Activated CD8-positive, alpha-beta T cell treated with anti-CD3 and anti-CD28 coated beads for 36 hours (primary cell): Measurements from ENCODE around the gene MYBPC1. TPM values are rescaled to one million over a fixed set of nuclear protein-coding genes. Genes with fewer than 3 reads are reported as not detected.

Source experiments
- ATAC-seq: fragments of 200-7000 bp; cut with Tn5 transposase; one replicate; pipeline ENCODE4 v1.10.0; 2021; ENCODE audit warnings: mild to moderate bottlenecking, moderate library complexity
- CTCF ChIA-PET: fragments of 350-600 bp; sonication (Branson Sonifier 250); formaldehyde crosslinking; loops from one replicate; lab custom pipeline; 2021; ENCODE audit warnings: antibody characterized with exemption; lab: Charles Lee
- POLR2A ChIA-PET: fragments of 350-600 bp; sonication (Branson Sonifier 250); formaldehyde crosslinking; loops from one replicate; lab custom pipeline; 2021; ENCODE audit warnings: antibody characterized with exemption; lab: Charles Lee
- DNase-seq: peaks from one replicate; pipeline ENCODE4 v3.0.0-alpha.2; 2020
- H3K27ac Mint-ChIP-seq: one replicate; pipeline ENCODE4 v1.8.0; 2021; ENCODE audit warnings: mild to moderate bottlenecking, mixed read lengths
- H3K27me3 Mint-ChIP-seq: one replicate; pipeline ENCODE4 v1.8.0; 2021; ENCODE audit warnings: mixed read lengths
- H3K36me3 Mint-ChIP-seq: one replicate; pipeline ENCODE4 v1.8.0; 2021; ENCODE audit warnings: low read depth, mixed read lengths
- H3K4me1 Mint-ChIP-seq: one replicate; pipeline ENCODE4 v1.8.0; 2021; ENCODE audit warnings: low read depth, mixed read lengths
- H3K4me3 Mint-ChIP-seq: one replicate; pipeline ENCODE4 v1.8.0; 2021; ENCODE audit warnings: mild to moderate bottlenecking, moderate library complexity, mixed read lengths
- H3K9me3 Mint-ChIP-seq: one replicate; pipeline ENCODE4 v1.8.0; 2021; ENCODE audit warnings: mixed read lengths
- intact Hi-C: fragments of 100-400 bp; cut with micrococcal nuclease; formaldehyde crosslinking; loops from one replicate; pipeline ENCODE4 v1.10.0; 2022
- total RNA-seq, 2 experiments: library from RNA; stranded (reverse); gene quantifications; one replicate each; pipeline ENCODE4 v1.2.3, GENCODE V29; 2021
- TF ChIP-seq, protein P1 (sequence below): fragments of 200-600 bp; IDR thresholded peaks from one replicate; pipeline ENCODE4 v1.8.0; 2022; ENCODE audit warnings: antibody characterized with exemption, mild to moderate bottlenecking

Gene MYBPC1
- total RNA-seq, 2 experiments from 2014 or later, result not detected

DNA sequence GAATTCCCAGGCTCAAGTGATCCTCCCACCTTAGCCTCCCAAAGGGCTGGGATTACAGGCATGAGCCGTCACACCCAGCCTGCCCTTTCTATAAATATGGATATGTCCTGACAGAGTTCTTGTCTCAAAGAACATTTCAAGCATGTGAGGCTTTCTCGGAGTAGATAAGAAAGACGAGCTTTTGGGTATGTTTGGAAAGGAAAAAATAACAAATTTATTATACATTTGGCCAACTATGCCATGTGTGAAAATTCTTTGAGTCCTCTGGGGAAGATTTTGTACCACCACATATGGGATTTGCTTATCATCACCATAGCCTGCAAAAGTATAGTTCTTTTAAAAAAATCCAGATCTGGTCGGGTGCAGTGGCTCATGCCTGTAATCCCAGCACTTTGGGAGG is 23.7 kb upstream of the MYBPC1 start:
- POLR2A ChIA-PET, result no interaction called here
- peaks cover 11% of the 10 kb centered on the region for H3K27me3 Mint-ChIP-seq

DNA sequence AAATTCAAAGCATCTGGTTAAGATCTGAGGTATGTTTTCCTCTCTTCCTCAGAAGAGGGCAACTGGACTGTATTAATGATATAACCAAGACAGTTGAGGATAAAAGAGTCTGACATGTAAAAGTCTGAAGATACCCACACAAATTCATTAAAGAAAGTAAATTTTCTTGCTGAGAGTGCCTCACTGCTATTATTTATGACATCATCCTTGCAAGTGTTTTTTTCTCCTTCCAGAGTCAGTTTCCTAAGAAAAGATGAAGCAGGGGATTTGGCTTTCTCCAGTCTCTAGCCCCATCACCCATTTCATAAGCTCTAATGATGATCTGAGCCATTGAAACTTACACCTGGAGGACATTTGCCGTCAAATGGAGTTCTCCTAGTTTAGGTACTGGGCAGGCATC is 21.0 kb upstream of the MYBPC1 start:
- no peak overlapping the region for H3K4me3 Mint-ChIP-seq
- peaks cover 3% of the 10 kb centered on the region for H3K4me1 Mint-ChIP-seq
- DNase-seq, result no peak
- no peaks in the 10 kb centered on the region for H3K36me3 Mint-ChIP-seq
- no peaks in the 10 kb centered on the region for H3K9me3 Mint-ChIP-seq
- peaks cover 6% of the 10 kb centered on the region for H3K27me3 Mint-ChIP-seq
- CTCF ChIA-PET, result no interaction called here
- POLR2A ChIA-PET, result no interaction called here
- H3K27ac Mint-ChIP-seq, result no peak overlapping the region
- intact Hi-C loops, result no loop called here
- no peak for ATAC-seq
- TF ChIP-seq, protein P1, sequence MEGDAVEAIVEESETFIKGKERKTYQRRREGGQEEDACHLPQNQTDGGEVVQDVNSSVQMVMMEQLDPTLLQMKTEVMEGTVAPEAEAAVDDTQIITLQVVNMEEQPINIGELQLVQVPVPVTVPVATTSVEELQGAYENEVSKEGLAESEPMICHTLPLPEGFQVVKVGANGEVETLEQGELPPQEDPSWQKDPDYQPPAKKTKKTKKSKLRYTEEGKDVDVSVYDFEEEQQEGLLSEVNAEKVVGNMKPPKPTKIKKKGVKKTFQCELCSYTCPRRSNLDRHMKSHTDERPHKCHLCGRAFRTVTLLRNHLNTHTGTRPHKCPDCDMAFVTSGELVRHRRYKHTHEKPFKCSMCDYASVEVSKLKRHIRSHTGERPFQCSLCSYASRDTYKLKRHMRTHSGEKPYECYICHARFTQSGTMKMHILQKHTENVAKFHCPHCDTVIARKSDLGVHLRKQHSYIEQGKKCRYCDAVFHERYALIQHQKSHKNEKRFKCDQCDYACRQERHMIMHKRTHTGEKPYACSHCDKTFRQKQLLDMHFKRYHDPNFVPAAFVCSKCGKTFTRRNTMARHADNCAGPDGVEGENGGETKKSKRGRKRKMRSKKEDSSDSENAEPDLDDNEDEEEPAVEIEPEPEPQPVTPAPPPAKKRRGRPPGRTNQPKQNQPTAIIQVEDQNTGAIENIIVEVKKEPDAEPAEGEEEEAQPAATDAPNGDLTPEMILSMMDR, result no peak

More for the DNA sequence above, 23.7 kb upstream of the MYBPC1 start:
- Mint-ChIP-seq H3K4me1 (peaks cover 14% of the 10 kb centered on the region), H3K36me3 (no peaks in the 10 kb centered on the region), H3K27ac (no peak overlapping the region), H3K9me3 (peaks cover 2% of the 10 kb centered on the region), H3K4me3 (no peak overlapping the region)
- no peak for ATAC-seq
- CTCF ChIA-PET, result no interaction called here
- TF ChIP-seq, protein P1, result no peak
- DNase-seq, result no peak
- intact Hi-C loops, result no loop called here

DNA sequence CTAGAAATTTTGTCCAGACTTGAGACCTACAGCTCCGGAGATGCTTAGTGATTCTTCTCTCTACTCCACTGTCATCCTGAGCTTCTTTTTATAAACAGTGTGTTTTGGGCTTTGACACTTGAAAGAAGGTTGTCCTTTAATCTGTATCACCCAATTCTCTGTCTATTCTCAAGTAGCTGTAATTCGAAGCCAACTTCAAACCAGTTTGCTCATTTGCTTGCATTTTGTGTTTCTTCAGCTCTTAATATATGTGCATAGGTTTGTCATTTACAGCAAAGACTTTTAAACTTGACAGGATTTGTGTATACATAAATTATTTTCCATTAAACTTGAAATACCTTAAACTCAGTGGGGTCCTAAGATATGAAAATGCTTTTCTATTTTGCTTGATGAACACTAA is 16.4 kb upstream of the MYBPC1 start:
- no peaks in the 10 kb centered on the region for H3K9me3 Mint-ChIP-seq
- ChIA-PET POLR2A (no interaction called here), CTCF (no interaction called here)
- H3K36me3 Mint-ChIP-seq, result no peaks in the 10 kb centered on the region
- H3K27ac Mint-ChIP-seq, result no peak overlapping the region
- intact Hi-C loops, result no loop called here
- H3K4me3 Mint-ChIP-seq, result no peak overlapping the region
- DNase-seq (no peak), ATAC-seq (no peak)
- TF ChIP-seq, protein P1, result no peak
- H3K4me1 Mint-ChIP-seq, result no peaks in the 10 kb centered on the region
- peaks cover 14% of the 10 kb centered on the region for H3K27me3 Mint-ChIP-seq

DNA sequence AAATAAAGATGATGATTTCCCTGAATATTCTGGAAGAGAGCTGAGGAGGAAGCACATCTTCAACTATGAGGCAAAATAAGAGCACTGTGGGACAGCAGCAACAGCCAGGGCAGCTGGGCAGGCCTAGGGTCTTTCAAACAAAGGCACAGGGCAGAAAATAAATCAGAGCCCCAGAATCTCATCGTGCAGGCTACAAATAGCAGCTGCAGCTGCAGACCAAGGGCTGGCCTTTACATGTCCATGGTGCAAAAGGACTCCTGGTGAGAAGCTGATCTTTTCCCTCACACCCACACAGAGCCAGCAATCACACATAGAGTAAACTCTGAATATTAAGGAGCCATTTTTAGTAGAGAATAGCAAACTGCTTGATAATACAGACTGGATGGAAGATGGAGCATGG is 13.6 kb upstream of the MYBPC1 start:
- CTCF ChIA-PET, result no interaction called here
- TF ChIP-seq, protein P1, result no peak
- no peak for ATAC-seq
- Mint-ChIP-seq H3K4me3 (no peak overlapping the region), H3K9me3 (no peaks in the 10 kb centered on the region), H3K36me3 (no peaks in the 10 kb centered on the region), H3K27ac (no peak overlapping the region), H3K4me1 (no peaks in the 10 kb centered on the region), H3K27me3 (peaks cover 16% of the 10 kb centered on the region)
- intact Hi-C loops, result no loop called here
- DNase-seq, result no peak
- POLR2A ChIA-PET, result no interaction called here

DNA sequence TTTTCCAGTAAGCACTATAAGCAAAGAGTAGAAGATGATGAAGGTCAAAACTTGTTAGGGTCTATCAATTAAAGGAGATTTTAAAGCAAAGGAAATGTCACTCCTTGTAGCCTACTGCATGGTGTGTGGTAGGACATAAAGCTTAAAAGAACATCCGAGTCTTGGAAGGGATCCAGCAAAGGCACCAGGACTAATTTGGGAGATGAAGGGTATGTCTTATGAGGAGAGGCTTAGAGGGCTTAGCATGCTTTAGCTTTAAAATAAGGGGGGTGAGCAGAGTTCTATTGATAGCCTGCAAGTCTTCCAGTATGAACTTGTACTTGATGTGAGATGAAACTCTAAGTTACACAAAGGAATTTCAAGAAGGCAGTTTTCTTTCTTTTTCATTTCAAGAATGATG is 11.8 kb upstream of the MYBPC1 start:
- DNase-seq (no peak), ATAC-seq (no peak)
- Mint-ChIP-seq H3K9me3 (no peaks in the 10 kb centered on the region), H3K36me3 (no peaks in the 10 kb centered on the region), H3K4me1 (no peaks in the 10 kb centered on the region), H3K4me3 (no peak overlapping the region), H3K27ac (no peak overlapping the region), H3K27me3 (peaks cover 20% of the 10 kb centered on the region)
- TF ChIP-seq, protein P1, result no peak
- ChIA-PET POLR2A (no interaction called here), CTCF (interaction anchor here (1.0 kb wide), 1 partner anchor 249 kb away, joined by 3 read pairs; no protein-coding TSS in a partner anchor)
- intact Hi-C loops, result no loop called here
